22Rv1 (cell line): ENCODE data around the gene CD46.

Experiments used
- H3K27ac ChIP-seq: fragments of 450-650 bp; 2 replicates; pipeline ENCODE4 v1.5.1; 2017
- ZFX ChIP-seq: fragments of 450-650 bp; IDR thresholded peaks from 2 replicates; pipeline ENCODE4 v1.6.1; 2017; ENCODE audit warnings: antibody characterized with exemption, borderline replicate concordance
- TF ChIP-seq, protein P1 (sequence below): fragments of 450-650 bp; IDR thresholded peaks from 2 replicates; pipeline ENCODE4 v1.5.1; 2017; ENCODE audit warnings: mild to moderate bottlenecking

Gene CD46

DNA sequence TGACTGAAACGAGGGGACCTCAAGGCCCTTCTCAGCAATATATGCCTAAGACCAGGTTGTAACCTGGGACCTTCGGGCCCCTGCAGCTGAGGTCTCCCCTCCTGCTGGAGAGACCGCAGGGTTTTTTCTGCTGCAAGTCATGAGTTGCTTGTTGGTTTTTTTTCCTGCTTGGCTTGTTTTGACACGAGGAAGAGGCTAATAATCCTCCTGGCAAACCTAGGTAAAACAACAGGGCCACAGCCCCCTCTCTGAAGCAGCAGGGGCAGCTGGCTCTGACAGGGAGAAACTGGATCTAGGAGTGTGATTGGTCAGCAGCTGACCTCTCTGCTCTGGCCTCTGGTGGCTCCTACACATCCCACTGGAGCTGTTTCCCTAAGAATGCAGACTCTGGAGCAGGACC lies 90.0 kb downstream of the CD46 start:
- TF ChIP-seq ZFX, result no peak
- TF ChIP-seq, protein P1, sequence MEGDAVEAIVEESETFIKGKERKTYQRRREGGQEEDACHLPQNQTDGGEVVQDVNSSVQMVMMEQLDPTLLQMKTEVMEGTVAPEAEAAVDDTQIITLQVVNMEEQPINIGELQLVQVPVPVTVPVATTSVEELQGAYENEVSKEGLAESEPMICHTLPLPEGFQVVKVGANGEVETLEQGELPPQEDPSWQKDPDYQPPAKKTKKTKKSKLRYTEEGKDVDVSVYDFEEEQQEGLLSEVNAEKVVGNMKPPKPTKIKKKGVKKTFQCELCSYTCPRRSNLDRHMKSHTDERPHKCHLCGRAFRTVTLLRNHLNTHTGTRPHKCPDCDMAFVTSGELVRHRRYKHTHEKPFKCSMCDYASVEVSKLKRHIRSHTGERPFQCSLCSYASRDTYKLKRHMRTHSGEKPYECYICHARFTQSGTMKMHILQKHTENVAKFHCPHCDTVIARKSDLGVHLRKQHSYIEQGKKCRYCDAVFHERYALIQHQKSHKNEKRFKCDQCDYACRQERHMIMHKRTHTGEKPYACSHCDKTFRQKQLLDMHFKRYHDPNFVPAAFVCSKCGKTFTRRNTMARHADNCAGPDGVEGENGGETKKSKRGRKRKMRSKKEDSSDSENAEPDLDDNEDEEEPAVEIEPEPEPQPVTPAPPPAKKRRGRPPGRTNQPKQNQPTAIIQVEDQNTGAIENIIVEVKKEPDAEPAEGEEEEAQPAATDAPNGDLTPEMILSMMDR, result no peak
- H3K27ac ChIP-seq, result no peak overlapping the region

DNA sequence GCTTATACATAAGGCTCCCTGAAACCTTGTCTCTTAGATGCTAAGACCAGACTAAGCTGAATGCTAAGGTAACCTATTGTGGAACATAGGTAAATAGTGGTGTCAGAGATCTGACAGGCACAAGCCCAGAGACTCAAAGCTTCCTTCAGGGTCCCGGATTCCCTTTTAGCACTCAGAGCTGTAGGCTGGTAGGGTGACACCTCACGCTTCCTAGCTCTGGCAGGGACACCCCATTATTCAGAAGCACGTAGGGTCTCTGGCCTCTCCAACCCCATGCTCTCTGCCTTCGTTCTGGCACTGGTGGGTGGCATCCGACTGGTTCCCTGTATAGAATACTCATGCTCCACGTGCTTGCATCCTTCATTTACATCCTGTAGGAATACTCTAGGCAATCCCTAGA lies 90.7 kb downstream of the CD46 start:
- no peak overlapping the region for H3K27ac ChIP-seq
- TF ChIP-seq, protein P1, result no peak
- no peak for TF ChIP-seq ZFX

DNA sequence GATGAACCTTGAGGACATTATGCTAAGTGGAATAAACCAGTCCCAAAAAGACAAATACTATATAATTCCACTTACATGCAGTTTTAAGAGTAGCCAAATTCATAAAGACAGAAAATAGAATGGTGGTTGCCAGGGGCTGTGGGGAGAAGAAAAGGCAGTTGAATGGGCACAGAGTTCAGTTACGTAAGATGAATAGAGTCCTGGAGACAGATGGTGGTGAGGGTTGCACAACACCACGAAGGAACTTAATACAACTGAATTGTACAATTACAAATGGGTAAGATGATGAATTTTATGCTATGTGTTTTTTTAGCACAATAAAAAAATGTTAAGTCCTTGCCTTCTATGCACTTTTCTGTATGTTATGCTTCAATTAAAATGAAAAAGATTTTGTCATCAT lies 92.5 kb downstream of the CD46 start:
- TF ChIP-seq, protein P1, result no peak
- TF ChIP-seq ZFX, result no peak

More for the DNA sequence above, 92.5 kb downstream of the CD46 start:
- no peak overlapping the region for H3K27ac ChIP-seq
